NCI-H526 treated with DMSO at 0.1 percent for 48 hours (cell line): ENCODE results near the gene CEACAM6.
"Not testable (repeated sequence)": the region's sequence is repeated elsewhere in the genome, so short reads cannot be mapped to it uniquely, and the experiment has no call there.

Source experiments
- DNase-seq: peaks from one replicate; lab custom pipeline; 2025; lab: John Stamatoyannopoulos, UW

The CEACAM6 gene

GRCh38 chr19:41755328-41755913 lies at the start of gene CEACAM6:
TSS of gene CEACAM6 (plus strand) at chr19:41755530. CDS start at chr19:41755639, 109 bp downstream.
- no peak for DNase-seq

DNA sequence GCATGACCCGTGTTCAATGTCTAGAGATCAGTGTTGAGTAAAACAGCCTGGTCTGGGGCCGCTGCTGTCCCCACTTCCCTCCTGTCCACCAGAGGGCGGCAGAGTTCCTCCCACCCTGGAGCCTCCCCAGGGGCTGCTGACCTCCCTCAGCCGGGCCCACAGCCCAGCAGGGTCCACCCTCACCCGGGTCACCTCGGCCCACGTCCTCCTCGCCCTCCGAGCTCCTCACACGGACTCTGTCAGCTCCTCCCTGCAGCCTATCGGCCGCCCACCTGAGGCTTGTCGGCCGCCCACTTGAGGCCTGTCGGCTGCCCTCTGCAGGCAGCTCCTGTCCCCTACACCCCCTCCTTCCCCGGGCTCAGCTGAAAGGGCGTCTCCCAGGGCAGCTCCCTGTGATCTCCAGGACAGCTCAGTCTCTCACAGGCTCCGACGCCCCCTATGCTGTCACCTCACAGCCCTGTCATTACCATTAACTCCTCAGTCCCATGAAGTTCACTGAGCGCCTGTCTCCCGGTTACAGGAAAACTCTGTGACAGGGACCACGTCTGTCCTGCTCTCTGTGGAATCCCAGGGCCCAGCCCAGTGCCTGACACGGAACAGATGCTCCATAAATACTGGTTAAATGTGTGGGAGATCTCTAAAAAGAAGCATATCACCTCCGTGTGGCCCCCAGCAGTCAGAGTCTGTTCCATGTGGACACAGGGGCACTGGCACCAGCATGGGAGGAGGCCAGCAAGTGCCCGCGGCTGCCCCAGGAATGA lies 48.4 kb upstream of the CEACAM6 start:
- DNase-seq, result peak; percentile 44

DNA sequence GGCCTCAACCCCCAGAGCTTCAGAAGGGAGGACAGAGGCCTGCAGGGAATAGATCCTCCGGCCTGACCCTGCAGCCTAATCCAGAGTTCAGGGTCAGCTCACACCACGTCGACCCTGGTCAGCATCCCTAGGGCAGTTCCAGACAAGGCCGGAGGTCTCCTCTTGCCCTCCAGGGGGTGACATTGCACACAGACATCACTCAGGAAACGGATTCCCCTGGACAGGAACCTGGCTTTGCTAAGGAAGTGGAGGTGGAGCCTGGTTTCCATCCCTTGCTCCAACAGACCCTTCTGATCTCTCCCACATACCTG lies 47.9 kb upstream of the CEACAM6 start:
- DNase-seq, result no peak

- DNase-seq, result no peak
These were observed 47.4 kb upstream of the CEACAM6 start for GRCh38 chr19:41707871-41708371.

DNA sequence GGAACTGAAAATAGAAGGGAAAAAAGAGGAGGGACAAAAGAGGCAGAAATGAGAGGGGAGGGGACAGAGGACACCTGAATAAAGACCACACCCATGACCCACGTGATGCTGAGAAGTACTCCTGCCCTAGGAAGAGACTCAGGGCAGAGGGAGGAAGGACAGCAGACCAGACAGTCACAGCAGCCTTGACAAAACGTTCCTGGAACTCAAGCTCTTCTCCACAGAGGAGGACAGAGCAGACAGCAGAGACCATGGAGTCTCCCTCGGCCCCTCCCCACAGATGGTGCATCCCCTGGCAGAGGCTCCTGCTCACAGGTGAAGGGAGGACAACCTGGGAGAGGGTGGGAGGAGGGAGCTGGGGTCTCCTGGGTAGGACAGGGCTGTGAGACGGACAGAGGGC lies 46.8 kb upstream of the CEACAM6 start, which contains the start of gene CEACAM5:
Gene CEACAM5 (plus strand): TSS at position 146 of the 400 bp plus-strand sequence. CDS start 106 bp downstream, at position 252.
- DNase-seq, result no peak

- DNase-seq, result not testable (repeated sequence)
These were observed 45.8 kb upstream of the CEACAM6 start for GRCh38 chr19:41709516-41709915.

- DNase-seq, result no peak
These were observed 45.2 kb upstream of the CEACAM6 start for GRCh38 chr19:41709951-41710645.

DNA sequence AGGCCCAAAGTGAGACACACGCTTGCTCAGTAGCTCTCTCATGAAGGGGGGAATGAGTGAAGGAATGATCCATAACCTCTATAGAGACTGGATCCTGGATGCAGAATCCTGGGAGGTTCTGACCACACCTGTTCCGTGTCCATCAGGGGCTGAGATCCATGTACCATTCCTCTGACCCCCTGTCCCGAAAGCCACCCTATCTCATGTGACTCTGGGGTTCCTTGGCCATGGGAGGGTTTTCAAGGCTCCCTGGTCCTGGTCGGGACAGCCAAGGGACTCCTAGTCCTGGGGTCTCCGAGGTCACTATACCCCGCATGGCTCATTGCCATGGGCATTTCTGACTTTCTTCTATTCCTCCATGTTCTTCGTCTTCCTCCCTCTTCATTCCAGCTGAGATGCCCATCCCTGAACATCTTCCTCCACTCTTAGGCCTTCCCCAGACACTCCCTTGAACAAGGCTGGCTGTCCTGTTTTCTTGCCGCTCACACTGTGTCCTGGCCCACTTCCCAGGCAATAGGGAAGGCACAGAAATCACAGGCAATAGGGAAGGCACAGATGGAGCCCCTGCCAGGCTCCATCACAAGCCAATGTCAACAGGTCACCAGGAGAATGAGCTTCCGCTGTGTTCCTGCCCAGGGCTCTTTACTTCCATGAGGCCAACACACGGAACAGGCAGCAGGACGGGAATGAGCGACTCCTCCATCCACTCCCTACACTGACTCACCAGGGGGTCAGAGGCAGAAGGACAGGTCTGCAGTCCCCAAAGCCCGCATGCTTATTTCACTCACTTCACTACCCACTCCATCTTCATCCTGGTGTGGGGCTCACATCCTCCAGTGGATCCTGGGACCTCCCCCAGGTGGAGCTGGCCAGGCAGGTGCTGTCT lies 43.7 kb upstream of the CEACAM6 start:
- no peak for DNase-seq

- DNase-seq, result no peak
These were observed 40.7 kb upstream of the CEACAM6 start for GRCh38 chr19:41714598-41714997.

DNA sequence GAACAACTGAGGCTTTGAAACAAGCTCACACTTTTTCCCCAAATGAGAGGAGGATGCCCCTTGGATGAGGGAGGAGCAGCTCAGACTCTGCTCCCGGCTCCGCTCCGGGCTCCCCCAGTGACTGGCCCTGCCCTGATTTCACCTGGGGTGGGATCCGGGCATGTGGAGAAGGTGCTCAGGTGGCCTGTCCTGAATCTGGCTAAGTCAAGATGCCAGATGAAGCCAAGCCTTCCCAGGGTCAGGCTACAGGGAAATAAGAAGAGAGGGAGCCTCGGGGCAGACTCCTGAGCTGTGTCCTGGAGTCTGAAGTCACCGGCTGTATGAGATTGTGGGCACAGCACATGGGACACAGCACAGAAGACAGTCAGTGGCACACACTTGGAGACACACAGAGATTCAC lies 36.6 kb upstream of the CEACAM6 start:
- no peak for DNase-seq

- DNase-seq, result no peak
These were observed 35.2 kb upstream of the CEACAM6 start for GRCh38 chr19:41720103-41720502.

DNA sequence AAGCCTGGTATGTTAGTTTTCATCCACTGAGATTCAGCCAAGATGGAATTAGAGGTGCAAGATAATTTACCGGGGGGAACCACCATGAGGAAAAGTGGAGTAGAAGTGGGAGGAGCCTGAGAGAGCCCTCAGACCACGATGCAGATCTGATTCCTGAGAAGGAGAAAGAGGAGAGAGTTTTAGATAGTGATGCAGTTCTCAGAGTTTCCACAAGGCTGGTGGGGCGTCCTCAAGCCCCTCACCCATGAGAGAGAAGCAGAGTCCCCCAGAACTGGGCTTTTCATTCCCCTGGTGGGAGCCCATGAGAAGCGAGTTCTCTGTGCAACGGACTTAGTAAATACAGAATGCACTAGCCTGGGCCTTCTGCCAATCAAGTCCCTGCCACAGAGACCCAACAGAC lies 28.8 kb upstream of the CEACAM6 start:
- DNase-seq, result no peak

- DNase-seq, result no peak
These were observed 21.2 kb upstream of the CEACAM6 start for GRCh38 chr19:41734156-41734555.

DNA sequence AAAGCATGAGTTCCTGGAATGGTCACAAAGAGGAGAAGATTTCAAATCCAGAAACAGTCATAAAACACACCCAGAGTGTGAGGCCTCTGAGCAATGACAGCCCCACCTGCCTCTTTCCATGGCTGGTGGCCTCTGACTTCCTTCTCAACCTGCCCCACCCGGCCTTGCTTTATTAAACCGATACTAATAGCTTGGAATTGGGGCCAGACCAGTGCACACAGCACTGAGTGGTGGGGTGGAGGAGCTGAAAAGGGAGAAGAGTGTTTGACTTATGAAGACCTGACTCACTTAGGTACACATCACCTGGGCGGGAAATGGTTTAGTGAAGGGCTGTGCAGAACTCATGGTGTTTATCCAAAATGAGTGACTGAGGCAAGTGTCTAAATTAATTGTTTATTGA lies 20.7 kb upstream of the CEACAM6 start:
- no peak for DNase-seq

GRCh38 chr19:41735071-41735600 lies 20.2 kb upstream of the CEACAM6 start:
- no peak for DNase-seq

- DNase-seq, result no peak
These were observed 16.0 kb upstream of the CEACAM6 start for GRCh38 chr19:41739361-41739760.

GRCh38 chr19:41740415-41741243 lies 14.7 kb upstream of the CEACAM6 start:
- DNase-seq, result no peak

DNA sequence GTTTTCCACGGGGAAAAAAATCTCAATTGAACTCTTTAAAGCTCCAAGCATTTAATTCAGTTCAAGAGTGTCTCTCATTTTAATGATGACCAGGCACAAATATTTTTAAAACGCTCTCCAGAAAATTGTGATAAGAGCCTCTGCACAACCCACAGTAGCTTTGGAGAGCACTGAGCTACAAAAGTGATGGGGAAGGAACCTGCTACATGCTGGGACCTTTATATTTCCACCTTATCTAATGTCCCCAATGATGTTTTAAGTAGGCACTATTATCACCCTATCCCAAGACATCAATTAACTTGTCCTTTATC lies 14.1 kb upstream of the CEACAM6 start:
- DNase-seq, result no peak

DNA sequence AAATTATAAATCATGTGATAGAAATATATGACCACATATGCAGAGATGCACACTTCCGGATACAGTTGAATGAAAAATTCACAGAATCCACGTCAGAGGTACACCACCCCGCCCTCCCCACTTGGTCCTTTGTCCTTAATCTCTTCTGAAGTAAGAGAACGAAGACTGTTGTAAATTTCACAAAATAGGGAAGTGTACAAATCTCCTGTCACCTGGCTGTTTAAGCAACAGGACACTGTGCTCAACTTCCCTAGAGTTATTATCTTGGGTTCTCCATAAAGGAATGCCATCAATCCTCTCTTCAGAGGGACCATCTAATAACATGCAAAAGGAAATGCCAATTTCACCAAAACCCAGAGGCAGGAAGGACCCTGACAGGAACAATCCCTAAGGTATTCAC lies 10.5 kb upstream of the CEACAM6 start:
- DNase-seq, result no peak

DNA sequence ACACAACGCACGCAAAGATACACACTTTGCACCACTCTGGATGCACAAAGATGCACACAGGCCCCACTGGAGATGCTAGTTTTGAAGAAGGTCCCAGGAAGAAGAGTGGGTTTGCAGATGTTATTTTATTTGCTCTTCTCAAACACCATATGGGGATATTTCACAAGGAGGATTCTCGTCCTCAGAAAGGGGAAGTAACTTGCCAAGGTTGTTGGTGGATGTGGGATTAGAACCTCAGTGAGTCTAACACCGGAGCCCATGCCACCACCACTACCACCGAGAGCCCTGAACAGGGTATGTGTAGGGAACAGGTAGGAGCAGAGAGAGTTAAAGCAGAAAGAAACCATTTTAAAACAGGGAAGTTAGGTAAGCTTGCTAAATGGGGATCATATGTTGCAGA lies 9.6 kb upstream of the CEACAM6 start:
- no peak for DNase-seq

DNA sequence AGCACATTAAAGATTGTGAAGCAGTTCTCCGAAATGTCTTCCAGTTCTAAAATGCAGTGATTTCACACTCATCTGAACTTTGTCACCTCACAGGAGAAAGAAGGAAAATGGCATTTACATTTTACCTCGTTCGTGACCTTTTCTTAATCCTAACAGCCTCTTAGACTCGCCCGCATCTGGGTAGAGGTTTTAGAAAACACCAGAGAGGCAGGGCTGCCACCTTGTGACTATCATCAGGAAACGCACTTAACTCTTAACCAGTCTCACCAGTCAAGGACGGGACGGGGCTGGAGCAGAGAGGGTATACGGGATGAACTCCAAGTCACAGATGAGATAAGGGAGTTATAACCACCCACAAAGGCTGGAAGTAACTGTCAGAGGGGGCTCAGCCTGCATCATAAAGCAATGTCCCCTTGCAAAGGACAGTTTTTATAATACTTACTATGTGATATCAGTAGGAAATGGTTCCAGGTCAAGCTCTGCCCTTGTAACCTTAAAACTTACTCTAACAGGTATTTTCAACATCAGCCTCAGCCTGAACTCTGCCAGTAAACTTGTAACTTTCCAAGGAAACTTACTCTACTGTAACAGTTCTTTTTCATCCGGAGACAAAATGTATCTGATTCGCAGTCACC lies 8.6 kb upstream of the CEACAM6 start:
- DNase-seq, result peak; percentile 22
